Esophagus squamous epithelium (tissue), 4 donors: ENCODE results near the gene CAMTA1.

Source experiments
- POLR2A ChIP-seq, 4 donors: fragments of 450-650 bp; IDR thresholded peaks; one replicate each; pipeline ENCODE4 v1.6.1; 2017; ENCODE audit warnings: antibody characterized with exemption in 4 of 4, mild to moderate bottlenecking in 4 of 4, moderate library complexity in 3 of 4
- TF ChIP-seq, protein P1 (sequence below), 6 experiments: fragments of 450-650 bp in 4 of 6; fragments of 200-600 bp in 2 of 6; sonication (generic) in 2 of 6; IDR thresholded peaks; one replicate each; pipeline ENCODE4 v1.5.1; 2016 to 2019; ENCODE audit warnings: antibody characterized with exemption in 6 of 6, mild to moderate bottlenecking in 4 of 6, moderate library complexity in 4 of 6

DNA sequence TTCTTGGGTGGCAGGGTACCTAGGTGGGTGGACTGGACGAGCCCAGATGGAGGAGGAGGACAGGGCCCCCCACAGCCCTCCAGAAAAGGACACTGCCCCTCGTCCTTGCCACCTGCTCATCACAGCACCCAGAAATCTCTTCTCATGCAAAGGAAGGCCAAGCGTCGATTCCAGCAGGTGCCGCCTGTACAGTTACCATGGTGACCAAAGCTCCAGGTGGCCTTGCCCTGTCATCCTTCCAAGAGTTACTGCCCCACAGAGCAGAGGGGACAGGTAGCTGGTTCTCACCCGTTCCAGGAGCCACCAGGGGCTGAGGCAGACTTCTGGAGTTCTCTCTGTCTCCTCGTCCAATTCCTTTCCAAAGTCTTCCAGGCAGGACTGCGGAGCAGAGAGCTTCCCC, 865.9 kb downstream of the CAMTA1 start:
- TF ChIP-seq, protein P1, sequence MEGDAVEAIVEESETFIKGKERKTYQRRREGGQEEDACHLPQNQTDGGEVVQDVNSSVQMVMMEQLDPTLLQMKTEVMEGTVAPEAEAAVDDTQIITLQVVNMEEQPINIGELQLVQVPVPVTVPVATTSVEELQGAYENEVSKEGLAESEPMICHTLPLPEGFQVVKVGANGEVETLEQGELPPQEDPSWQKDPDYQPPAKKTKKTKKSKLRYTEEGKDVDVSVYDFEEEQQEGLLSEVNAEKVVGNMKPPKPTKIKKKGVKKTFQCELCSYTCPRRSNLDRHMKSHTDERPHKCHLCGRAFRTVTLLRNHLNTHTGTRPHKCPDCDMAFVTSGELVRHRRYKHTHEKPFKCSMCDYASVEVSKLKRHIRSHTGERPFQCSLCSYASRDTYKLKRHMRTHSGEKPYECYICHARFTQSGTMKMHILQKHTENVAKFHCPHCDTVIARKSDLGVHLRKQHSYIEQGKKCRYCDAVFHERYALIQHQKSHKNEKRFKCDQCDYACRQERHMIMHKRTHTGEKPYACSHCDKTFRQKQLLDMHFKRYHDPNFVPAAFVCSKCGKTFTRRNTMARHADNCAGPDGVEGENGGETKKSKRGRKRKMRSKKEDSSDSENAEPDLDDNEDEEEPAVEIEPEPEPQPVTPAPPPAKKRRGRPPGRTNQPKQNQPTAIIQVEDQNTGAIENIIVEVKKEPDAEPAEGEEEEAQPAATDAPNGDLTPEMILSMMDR (IDR thresholded peaks at IDR 0.05), result no peak
- no peak for TF ChIP-seq POLR2A (IDR thresholded peaks at IDR 0.05)
